H1 (cell line): ENCODE results near the gene CST7. TPM values are rescaled to one million over a fixed set of nuclear protein-coding genes. Genes with fewer than 3 reads are reported as not detected.

Experiments used
- CTCF ChIA-PET: fragments of 300-600 bp; sonication (Branson Sonifier 250); formaldehyde crosslinking; loops from one replicate; lab custom pipeline; 2021; ENCODE audit not compliant: partially characterized antibody; lab: Charles Lee
- POLR2A ChIA-PET: fragments of 300-600 bp; sonication (Branson Sonifier 250); formaldehyde crosslinking; loops from one replicate; lab custom pipeline; 2021; ENCODE audit warnings: inconsistent platforms; ENCODE audit not compliant: partially characterized antibody; lab: Charles Lee
- DNase-seq, 2 experiments: peaks; one replicate each; pipeline versions ENCODE4 v3.0.0 to v3.0.0-alpha.2; 2010 to 2022; ENCODE audit warnings: low spot score in 2 of 2, low read depth in 1 of 2, mixed read lengths in 1 of 2
- FAIRE-seq: peaks from 2 replicates; lab custom pipeline; 2011; peaks lifted over from hg19 to GRCh38; lab: Jason Lieb, UNC
- H2AFZ ChIP-seq: 2 replicates; pipeline ENCODE4 v1.8.1; 2012; ENCODE audit warnings: low read length, inconsistent platforms
- H2AK5ac ChIP-seq: 2 replicates; pipeline ENCODE4 v1.6.1; 2013; ENCODE audit warnings: low read depth, low read length
- H2BK120ac ChIP-seq: replicated peaks from 2 replicates; pipeline ENCODE3; 2013; ENCODE audit warnings: low read depth, low read length, inconsistent platforms
- H2BK12ac ChIP-seq: 2 replicates; pipeline ENCODE4 v1.6.1; 2013; ENCODE audit warnings: low read depth, low read length
- H2BK15ac ChIP-seq: 2 replicates; pipeline ENCODE4 v1.6.1; 2013; ENCODE audit warnings: low read length
- H2BK20ac ChIP-seq: 2 replicates; pipeline ENCODE4 v1.6.1; 2013; ENCODE audit warnings: low read length
- H2BK5ac ChIP-seq: 2 replicates; pipeline ENCODE4 v1.6.1; 2013; ENCODE audit warnings: low read depth, low read length
- H3K14ac ChIP-seq: 2 replicates; pipeline ENCODE4 v1.6.1; 2013; ENCODE audit warnings: inconsistent platforms; ENCODE audit not compliant: insufficient read length
- H3K18ac ChIP-seq: 2 replicates; pipeline ENCODE4 v1.6.1; 2013; ENCODE audit warnings: low read length; ENCODE audit errors: extremely low read depth
- H3K23ac ChIP-seq: 2 replicates; pipeline ENCODE4 v1.6.1; 2013; ENCODE audit warnings: inconsistent platforms; ENCODE audit not compliant: insufficient read length
- H3K23me2 ChIP-seq: 2 replicates; pipeline ENCODE4 v1.6.1; 2013; ENCODE audit warnings: low read depth, low read length
- H3K27ac ChIP-seq: 2 replicates; pipeline ENCODE4 v1.6.1; 2011; ENCODE audit warnings: low read depth, low read length, inconsistent platforms
- H3K27me3 ChIP-seq, 4 experiments: replicated peaks in 1 of 4; 1 replicate in 1 of 4; 2 replicates in 3 of 4; pipeline versions ENCODE4 v1.6.1 to v1.8.1; 2011 to 2013; ENCODE audit warnings: low read length in 3 of 4, mild to moderate bottlenecking in 3 of 4, inconsistent platforms in 2 of 4, mixed read lengths in 2 of 4, moderate library complexity in 1 of 4; ENCODE audit not compliant: control insufficient read depth in 3 of 4, insufficient read depth in 3 of 4; ENCODE audit errors: extremely low read depth in 1 of 4
- H3K36me3 ChIP-seq, 4 experiments: 2 replicates each; pipeline versions ENCODE4 v1.6.1 to v1.8.1; 2011 to 2013; ENCODE audit warnings: mild to moderate bottlenecking in 4 of 4, low read length in 3 of 4, moderate library complexity in 2 of 4, control low read depth in 1 of 4, inconsistent platforms in 1 of 4; ENCODE audit not compliant: insufficient read depth in 4 of 4, control insufficient read depth in 2 of 4
- H3K4ac ChIP-seq: replicated peaks from 2 replicates; pipeline ENCODE3; 2013; ENCODE audit warnings: low read length, low read depth, mixed read lengths, inconsistent platforms; ENCODE audit not compliant: insufficient read length
- H3K4me1 ChIP-seq, 4 experiments: replicated peaks in 1 of 4; 1 replicate in 1 of 4; 2 replicates in 3 of 4; pipeline versions ENCODE4 v1.6.1 to v1.8.1; 2011 to 2013; ENCODE audit warnings: low read length in 3 of 4, inconsistent platforms in 2 of 4, mixed read lengths in 1 of 4; ENCODE audit not compliant: insufficient read depth in 4 of 4, control insufficient read depth in 3 of 4
- H3K4me2 ChIP-seq, 2 experiments: 2 replicates each; pipeline versions ENCODE4 v1.6.1 to v1.8.1; 2011 to 2013; ENCODE audit warnings: low read depth in 2 of 2, low read length in 2 of 2, control low read depth in 1 of 2, inconsistent platforms in 1 of 2, mild to moderate bottlenecking in 1 of 2; ENCODE audit not compliant: insufficient read depth in 1 of 2
- H3K4me3 ChIP-seq, 4 experiments: fragments of 200-600, 300-600 bp in 1 of 4; sonication (generic), shearing (Covaris generic), sonication (Bioruptor Twin) in 1 of 4; 2 replicates each; pipeline versions ENCODE4 v1.5.1 to v1.8.1; 2011 to 2016; ENCODE audit warnings: low read length in 4 of 4, low read depth in 3 of 4, control low read depth in 2 of 4, inconsistent platforms in 2 of 4, mild to moderate bottlenecking in 2 of 4, mixed read lengths in 1 of 4, moderate library complexity in 1 of 4; ENCODE audit not compliant: insufficient read depth in 2 of 4; ENCODE audit errors: extremely low read depth in 1 of 4
- H3K56ac ChIP-seq: replicated peaks from 2 replicates; pipeline ENCODE3; 2013; ENCODE audit warnings: low read depth, mild to moderate bottlenecking, mixed read lengths, low read length, inconsistent platforms; ENCODE audit not compliant: insufficient read length
- H3K79me1 ChIP-seq: 2 replicates; pipeline ENCODE4 v1.6.1; 2013; ENCODE audit warnings: low read depth, low read length, control low read depth
- H3K79me2 ChIP-seq, 2 experiments: 2 replicates each; pipeline versions ENCODE4 v1.6.1 to v1.8.1; 2012 to 2013; ENCODE audit warnings: low read length in 2 of 2, mild to moderate bottlenecking in 2 of 2, inconsistent platforms in 1 of 2; ENCODE audit not compliant: insufficient read depth in 2 of 2, control insufficient read depth in 1 of 2
- H3K9ac ChIP-seq, 4 experiments: replicated peaks in 1 of 4; 1 replicate in 1 of 4; 2 replicates in 3 of 4; pipeline versions ENCODE4 v1.6.1 to v1.8.1; 2011 to 2013; ENCODE audit warnings: low read depth in 3 of 4, low read length in 3 of 4, control low read depth in 2 of 4, mild to moderate bottlenecking in 2 of 4, moderate library complexity in 2 of 4, inconsistent platforms in 1 of 4; ENCODE audit errors: extremely low read depth in 1 of 4
- H3K9me3 ChIP-seq, 2 experiments: 2 replicates each; pipeline versions ENCODE4 v1.6.1 to v1.8.1; 2012 to 2013; ENCODE audit warnings: mild to moderate bottlenecking in 2 of 2, moderate library complexity in 2 of 2, control low read depth in 1 of 2, inconsistent platforms in 1 of 2, low read depth in 1 of 2, low read length in 1 of 2, mixed read lengths in 1 of 2; ENCODE audit not compliant: insufficient read depth in 2 of 2
- H4K20me1 ChIP-seq, 2 experiments: replicated peaks in 1 of 2; 2 replicates each; pipeline versions ENCODE3 to v1.8.1; 2011 to 2013; ENCODE audit warnings: inconsistent platforms in 2 of 2, low read length in 2 of 2, mild to moderate bottlenecking in 1 of 2; ENCODE audit not compliant: insufficient read depth in 2 of 2, control insufficient read depth in 1 of 2
- H4K5ac ChIP-seq: 2 replicates; pipeline ENCODE4 v1.6.1; 2013; ENCODE audit warnings: low read length, low read depth, mixed read lengths, inconsistent platforms; ENCODE audit not compliant: insufficient read length
- H4K8ac ChIP-seq: 2 replicates; pipeline ENCODE4 v1.8.0; 2013; ENCODE audit warnings: mild to moderate bottlenecking, moderate library complexity, low read length, inconsistent platforms; ENCODE audit not compliant: insufficient read depth; ENCODE audit errors: extremely low read depth
- H4K91ac ChIP-seq: replicated peaks from 2 replicates; pipeline ENCODE3; 2013; ENCODE audit warnings: low read length, mixed read lengths, inconsistent platforms; ENCODE audit not compliant: insufficient read length
- BACH1 ChIP-seq: IDR thresholded peaks from 2 replicates; pipeline ENCODE4 v1.6.1; 2012; ENCODE audit warnings: low read length, improper control_type of control experiment
- PHF8 ChIP-seq: fragments of 200-600 bp; sonication (generic); conservative IDR thresholded peaks from 2 replicates; pipeline ENCODE4 v1.7.1; 2012; ENCODE audit warnings: low read depth, mild to moderate bottlenecking, inconsistent platforms, low read length, moderate library complexity
- RBBP5 ChIP-seq: IDR thresholded peaks from 2 replicates; pipeline ENCODE4 v1.7.1; 2012; ENCODE audit warnings: low read depth, mild to moderate bottlenecking, inconsistent platforms, low read length, moderate library complexity, borderline replicate concordance
- WGBS, 2 experiments: shearing (Covaris generic) in 1 of 2; methylation state at CpG; one replicate each; pipeline versions ENCODE4 v1.1.6 to v1.1.7; 2013 to 2015; ENCODE audit warnings: low lambda C conversion rate in 2 of 2, mixed read lengths in 2 of 2, inconsistent platforms in 1 of 2, low coverage in 1 of 2, missing lambda C conversion rate in 1 of 2; ENCODE audit not compliant: insufficient replicate concordance in 2 of 2, insufficient coverage in 1 of 2, insufficient read length in 1 of 2; ENCODE audit errors: extremely low coverage in 1 of 2, missing lambda C conversion rate in 1 of 2; 5-methylcytosine and 5-hydroxymethylcytosine counted together
- polyA plus RNA-seq, 7 experiments: library from polyadenylated mRNA; depleted of rRNA in 3 of 7; stranded (reverse) in 5 of 7; unstranded in 2 of 7; fragments of >200 nt in 5 of 7; fragments of 200-250 nt in 2 of 7; gene quantifications; 1 replicate in 5 of 7; 2 replicates in 1 of 7; 4 replicates in 1 of 7; pipeline versions ENCODE4 v1.2.1 to v1.2.3, GENCODE V29; 2011 to 2013; ENCODE audit warnings: missing spikeins in 2 of 7, mixed read lengths in 2 of 7
- total RNA-seq: library from RNA; stranded (reverse); fragmentation: NEBNext Ultra II Directional; extraction: Animal tissue kit (Norgen Biotek cat#: 25700); gene quantifications from 2 replicates; pipeline ENCODE4 v1.2.1, GENCODE V29; 2021

The CST7 gene
- total and polyA plus RNA-seq, 2 of the 8 experiments (the other 6 are each of a cell fraction or from before 2014, with no cell fraction given): not detected

DNA sequence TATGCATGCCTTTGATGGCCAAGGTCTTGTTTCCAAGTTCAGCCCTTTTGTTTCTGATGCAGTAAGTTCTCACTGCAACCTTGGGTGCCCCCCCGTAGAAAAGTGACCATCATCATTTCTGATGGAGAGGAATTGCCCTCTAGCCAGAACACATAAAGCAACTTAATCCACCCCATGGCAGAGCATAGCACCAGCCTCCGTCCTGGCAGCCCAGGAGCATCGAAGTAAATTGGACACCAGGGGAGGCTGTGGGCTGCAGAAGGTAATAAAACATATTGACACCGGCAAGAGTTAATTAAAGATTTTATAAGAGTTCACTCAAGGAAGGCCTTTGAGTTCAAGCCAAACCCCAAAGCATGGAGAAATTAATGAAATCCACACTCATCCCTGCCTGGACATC lies 39.2 kb upstream of the CST7 start:
- Histone ChIP-seq H4K5ac (no peak overlapping the region), H3K79me2 (no peaks in the 10 kb centered on the region), H3K27ac (no peak overlapping the region), H3K56ac (no peak overlapping the region), H3K18ac (no peak overlapping the region), H2BK120ac (no peak overlapping the region), H3K23me2 (no peaks in the 10 kb centered on the region), H2AFZ (no peak overlapping the region), H3K4me2 (no peak overlapping the region), H4K8ac (no peak overlapping the region), H3K23ac (no peak overlapping the region), H3K14ac (no peak overlapping the region), H4K20me1 (no peaks in the 10 kb centered on the region), H3K9ac (no peak overlapping the region), H2AK5ac (no peak overlapping the region), H3K36me3 (no peaks in the 10 kb centered on the region), H2BK15ac (no peak overlapping the region), H3K27me3 (no peaks in the 10 kb centered on the region), H3K9me3 (peaks cover 10 to 12% of the 10 kb centered on the region in 2 experiments), H3K4ac (no peak overlapping the region), H3K4me3 (no peak overlapping the region), H3K4me1 (0 out of 7 replicates have a peak, but pooled peaks cover 0 to 2% (median 0%) of the 10 kb centered on the region in 4 experiments), H2BK5ac (no peak overlapping the region), H2BK12ac (no peak overlapping the region), H3K79me1 (no peaks in the 10 kb centered on the region), H4K91ac (no peak overlapping the region), H2BK20ac (no peak overlapping the region)
- ChIA-PET POLR2A (no interaction called here), CTCF (no interaction called here)
- WGBS, 2 experiments: 78% methylated on average over 4 of the region's 4 CpGs; no CpG with 5 or more reads in 1 of the 2 experiments
- no peak for DNase-seq
- FAIRE-seq: no peak
- TF ChIP-seq BACH1 (no peak), RBBP5 (no peak), PHF8 (no peak)
